Esophagus (tissue), 2 donors: ENCODE measurements around the gene BCS1L. TPM values are rescaled to one million over a fixed set of nuclear protein-coding genes. Genes with fewer than 3 reads are reported as not detected.

Experiments used
- H3K27ac ChIP-seq, 2 donors: one replicate each; pipeline ENCODE4 v1.5.1; 2013; ENCODE audit warnings: low read depth in 2 of 2, mild to moderate bottlenecking in 2 of 2, inconsistent platforms in 1 of 2, low read length in 1 of 2, moderate library complexity in 1 of 2
- H3K27me3 ChIP-seq, 2 donors: one replicate each; pipeline ENCODE4 v1.6.1; 2013; ENCODE audit warnings: low read length in 2 of 2, control low read depth in 1 of 2, mild to moderate bottlenecking in 1 of 2; ENCODE audit not compliant: insufficient read depth in 2 of 2, control insufficient read depth in 1 of 2
- H3K36me3 ChIP-seq, 2 donors: one replicate each; pipeline ENCODE4 v1.6.1; 2013; ENCODE audit warnings: low read length in 1 of 2; ENCODE audit not compliant: control insufficient read depth in 2 of 2, insufficient read depth in 2 of 2
- H3K4me1 ChIP-seq, 2 donors: one replicate each; pipeline ENCODE4 v1.6.1; 2013; ENCODE audit warnings: low read length in 1 of 2; ENCODE audit not compliant: control insufficient read depth in 2 of 2, insufficient read depth in 2 of 2
- H3K4me3 ChIP-seq, 2 donors: one replicate each; pipeline ENCODE4 v1.5.1; 2013; ENCODE audit warnings: low read length in 2 of 2, mild to moderate bottlenecking in 2 of 2, low read depth in 1 of 2, moderate library complexity in 1 of 2
- H3K9me3 ChIP-seq, 2 donors: one replicate each; pipeline ENCODE4 v1.6.1; 2013; ENCODE audit warnings: mild to moderate bottlenecking in 2 of 2, low read depth in 1 of 2, low read length in 1 of 2, moderate library complexity in 1 of 2; ENCODE audit not compliant: control insufficient read depth in 2 of 2, insufficient read depth in 1 of 2
- WGBS, 2 donors: extraction: QIAGEN DNeasy Blood & Tissue Kit; methylation state at CpG; one replicate each; pipeline ENCODE4 v1.1.7; 2013; 5-methylcytosine and 5-hydroxymethylcytosine counted together
- polyA plus RNA-seq, 2 donors: library from polyadenylated mRNA; stranded (reverse); fragments of 200-250 nt; gene quantifications; one replicate each; pipeline ENCODE4 v1.2.3, GENCODE V29; 2013
- donor health status: healthy with polysubstance abuse.
- donor health status: Bipolar disorder and iron deficiency.

Gene BCS1L
- polyA plus RNA-seq, 2 donors, result 38.5 to 53.8 TPM

- H3K27me3 ChIP-seq, result no peaks in the 10 kb centered on the region
- no peaks in the 10 kb centered on the region for H3K4me1 ChIP-seq
- H3K4me3 ChIP-seq, result peak within 1 kb of the TSS; percentile 84 to 88
- H3K36me3 ChIP-seq, result no peaks in the 10 kb centered on the region
- peak within 1 kb of the TSS; percentile 95 for H3K27ac ChIP-seq
- WGBS, 2 donors, result 0% methylated on average over 57 to 74 of the region's 74 CpGs
- no peaks in the 10 kb centered on the region for H3K9me3 ChIP-seq
Measured at GRCh38 chr2:218710687-218711549, 51.4 kb downstream of the BCS1L start, which contains the start of gene TTLL4. Gene TTLL4, plus strand, starts transcription at chr2:218710835. Its CDS starts 26,842 bp downstream, at chr2:218737677.

DNA sequence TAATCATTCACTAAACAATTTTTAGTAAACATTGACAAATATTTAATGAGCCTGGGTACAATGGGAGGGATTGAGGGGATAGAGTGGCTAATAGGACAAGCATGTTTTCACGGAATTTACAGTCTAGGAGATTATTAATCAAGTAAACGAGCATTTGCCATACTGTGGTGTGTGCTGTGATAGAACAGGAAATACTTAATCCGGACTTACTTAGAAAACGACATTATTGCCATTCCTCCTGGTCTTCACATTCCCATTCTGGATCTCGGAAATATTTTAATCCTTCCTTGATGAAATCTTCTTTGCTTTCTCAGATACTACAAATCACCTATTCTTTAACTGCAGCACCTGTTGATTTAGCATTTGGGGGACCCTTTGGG lies 52.1 kb downstream of the BCS1L start:
- H3K27ac ChIP-seq, result no peak overlapping the region
- H3K36me3 ChIP-seq, result no peaks in the 10 kb centered on the region
- peak overlapping the region in 1 of 2 donors; percentile 84 for H3K4me3 ChIP-seq
- WGBS, 2 donors, result 4 to 6% methylated on average over 5 of the region's 5 CpGs
- H3K9me3 ChIP-seq, result no peaks in the 10 kb centered on the region
- no peaks in the 10 kb centered on the region for H3K27me3 ChIP-seq
- no peaks in the 10 kb centered on the region for H3K4me1 ChIP-seq

Other genes with a start within 250 kb of the BCS1L start
- under 1 TPM; 0.02 to 0.26 TPM for gene VIL1, start 240.6 kb upstream of the BCS1L start, polyA plus RNA-seq
- 1 to 10 TPM; 1.8 to 2.3 TPM for gene USP37, start 91.3 kb upstream of the BCS1L start, polyA plus RNA-seq
- 10 to 100 TPM; 14.5 to 17.6 TPM for gene CNOT9, start 90.8 kb upstream of the BCS1L start, polyA plus RNA-seq
- gene PLCD4, start 51.8 kb upstream of the BCS1L start, polyA plus RNA-seq, result 1 to 10 TPM; 4.3 to 5.4 TPM
- gene ZNF142, start 60 bp upstream of the BCS1L start, polyA plus RNA-seq, result 10 to 100 TPM in 1 of 2 donors, 1 to 10 TPM in 1; 5.3 to 10.1 TPM
- 10 to 100 TPM; 18.2 to 20.5 TPM for gene RNF25, start 12.3 kb downstream of the BCS1L start, polyA plus RNA-seq
- gene STK36, start 12.4 kb downstream of the BCS1L start, polyA plus RNA-seq, result 10 to 100 TPM; 10.8 to 20.7 TPM
- 10 to 100 TPM; 11.5 to 20.0 TPM for gene TTLL4, start 51.2 kb downstream of the BCS1L start, polyA plus RNA-seq
- gene CYP27A1, start 122.5 kb downstream of the BCS1L start, polyA plus RNA-seq, result 1 to 10 TPM; 3.3 to 5.4 TPM
- gene PRKAG3, start 172.1 kb downstream of the BCS1L start, polyA plus RNA-seq, result under 1 TPM in 1 of 2 donors, not detected in 1; 0.02 TPM
- gene WNT6, start 200.1 kb downstream of the BCS1L start, polyA plus RNA-seq, result under 1 TPM; 0.31 to 0.76 TPM
- gene WNT10A, start 221.2 kb downstream of the BCS1L start, polyA plus RNA-seq, result 10 to 100 TPM in 1 of 2 donors, 1 to 10 TPM in 1; 9.6 to 13.7 TPM